H9 (cell line): ENCODE results near the gene CACNG5. TPM values are rescaled to one million over a fixed set of nuclear protein-coding genes. Genes with fewer than 3 reads are reported as not detected.

ENCODE experiments used
- DNase-seq: peaks from one replicate; pipeline ENCODE4 v3.0.0-alpha.2; 2017
- H2AFZ ChIP-seq: one replicate; pipeline ENCODE4 v1.6.1; 2013; ENCODE audit warnings: mild to moderate bottlenecking, low read length, control low read depth, moderate library complexity
- H2AK5ac ChIP-seq: 2 replicates; pipeline ENCODE4 v1.6.1; 2013; ENCODE audit warnings: low read length, control low read depth, mixed read lengths; ENCODE audit not compliant: insufficient read length
- H2BK120ac ChIP-seq: one replicate; pipeline ENCODE4 v1.6.1; 2013; ENCODE audit warnings: low read depth, mild to moderate bottlenecking, low read length, control low read depth, inconsistent platforms; ENCODE audit not compliant: poor library complexity, severe bottlenecking
- H2BK12ac ChIP-seq: 2 replicates; pipeline ENCODE4 v1.6.1; 2013; ENCODE audit warnings: low read length, control low read depth, mixed read lengths, low read depth; ENCODE audit not compliant: insufficient read length
- H2BK15ac ChIP-seq: 2 replicates; pipeline ENCODE4 v1.6.1; 2013; ENCODE audit warnings: low read depth, low read length, control low read depth
- H2BK20ac ChIP-seq: one replicate; pipeline ENCODE4 v1.6.1; 2013; ENCODE audit warnings: low read depth, mild to moderate bottlenecking, low read length, control low read depth, inconsistent platforms; ENCODE audit not compliant: poor library complexity, severe bottlenecking
- H2BK5ac ChIP-seq: 2 replicates; pipeline ENCODE4 v1.6.1; 2013; ENCODE audit warnings: low read length, control low read depth, mixed read lengths; ENCODE audit not compliant: insufficient read length
- H3K14ac ChIP-seq: 2 replicates; pipeline ENCODE4 v1.6.1; 2013; ENCODE audit warnings: low read length, control low read depth; ENCODE audit not compliant: insufficient read depth
- H3K18ac ChIP-seq: 2 replicates; pipeline ENCODE4 v1.6.1; 2013; ENCODE audit warnings: low read depth, mild to moderate bottlenecking, mixed read lengths, low read length, control low read depth; ENCODE audit not compliant: insufficient read length
- H3K23ac ChIP-seq: 2 replicates; pipeline ENCODE4 v1.6.1; 2013; ENCODE audit warnings: low read length, control low read depth, mixed read lengths, low read depth; ENCODE audit not compliant: insufficient read length
- H3K23me2 ChIP-seq: 2 replicates; pipeline ENCODE4 v1.6.1; 2013; ENCODE audit warnings: low read depth, mild to moderate bottlenecking, mixed read lengths, low read length, control low read depth; ENCODE audit not compliant: insufficient read length, poor library complexity, severe bottlenecking
- H3K27ac ChIP-seq: 2 replicates; pipeline ENCODE4 v1.5.1; 2013; ENCODE audit warnings: low read length, control low read depth, mixed read lengths, low read depth; ENCODE audit not compliant: insufficient read length
- H3K27me3 ChIP-seq: 2 replicates; pipeline ENCODE4 v1.6.1; 2013; ENCODE audit warnings: low read length, control low read depth, inconsistent platforms; ENCODE audit not compliant: insufficient read depth
- H3K4ac ChIP-seq: 2 replicates; pipeline ENCODE4 v1.6.1; 2013; ENCODE audit warnings: low read depth, mild to moderate bottlenecking, control low read depth, inconsistent platforms, low read length, moderate library complexity
- H3K4me1 ChIP-seq: 2 replicates; pipeline ENCODE4 v1.6.1; 2013; ENCODE audit warnings: low read length, control low read depth, inconsistent platforms; ENCODE audit not compliant: insufficient read depth
- H3K4me2 ChIP-seq: 2 replicates; pipeline ENCODE4 v1.6.1; 2013; ENCODE audit warnings: low read length, control low read depth, mixed read lengths; ENCODE audit not compliant: insufficient read length, insufficient read depth
- H3K56ac ChIP-seq: 2 replicates; pipeline ENCODE4 v1.6.1; 2013; ENCODE audit warnings: low read depth, mild to moderate bottlenecking, mixed read lengths, low read length, control low read depth; ENCODE audit not compliant: insufficient read length
- H3K79me1 ChIP-seq: 2 replicates; pipeline ENCODE4 v1.6.1; 2013; ENCODE audit warnings: low read depth, mild to moderate bottlenecking, moderate library complexity, low read length, control low read depth, inconsistent platforms; ENCODE audit not compliant: insufficient read depth, poor library complexity, severe bottlenecking
- H3K79me2 ChIP-seq: 2 replicates; pipeline ENCODE4 v1.6.1; 2013; ENCODE audit warnings: low read length, control low read depth, inconsistent platforms; ENCODE audit not compliant: insufficient read depth
- H3K9ac ChIP-seq: 2 replicates; pipeline ENCODE4 v1.6.1; 2013; ENCODE audit warnings: low read length, control low read depth, mixed read lengths; ENCODE audit not compliant: insufficient read length; ENCODE audit errors: extremely low read depth
- H3K9me3 ChIP-seq: one replicate; pipeline ENCODE4 v1.6.1; 2013; ENCODE audit warnings: low read depth, low read length, inconsistent platforms; ENCODE audit not compliant: control insufficient read depth
- H3T11ph ChIP-seq: one replicate; pipeline ENCODE4 v1.6.1; 2013; ENCODE audit warnings: mild to moderate bottlenecking, low read length, control low read depth, inconsistent platforms
- H4K20me1 ChIP-seq: one replicate; pipeline ENCODE4 v1.6.1; 2013; ENCODE audit not compliant: control insufficient read depth, insufficient read length, insufficient read depth
- H4K5ac ChIP-seq: 2 replicates; pipeline ENCODE4 v1.6.1; 2013; ENCODE audit warnings: low read depth, mild to moderate bottlenecking, mixed read lengths, low read length, control low read depth; ENCODE audit not compliant: insufficient read length
- H4K8ac ChIP-seq: replicated peaks from 2 replicates; pipeline ENCODE4 v1.6.1; 2013; ENCODE audit warnings: low read length, control low read depth, mixed read lengths, low read depth; ENCODE audit not compliant: insufficient read length
- H4K91ac ChIP-seq: 2 replicates; pipeline ENCODE4 v1.6.1; 2013; ENCODE audit warnings: low read depth, mild to moderate bottlenecking, moderate library complexity, mixed read lengths, low read length, control low read depth; ENCODE audit not compliant: insufficient read length
- H3K27ac Mint-ChIP-seq, 3 experiments: 2 replicates in 2 of 3; 3 replicates in 1 of 3; pipeline ENCODE4 v1.8.0; 2020 to 2021; ENCODE audit warnings: mixed read lengths in 3 of 3, mild to moderate bottlenecking in 1 of 3, moderate library complexity in 1 of 3
- H3K27me3 Mint-ChIP-seq: 2 replicates; pipeline ENCODE4 v1.8.0; 2021; ENCODE audit warnings: low read depth, mild to moderate bottlenecking, moderate library complexity, mixed read lengths
- H3K36me3 Mint-ChIP-seq, 3 experiments: 2 replicates in 2 of 3; 3 replicates in 1 of 3; pipeline ENCODE4 v1.8.0; 2020 to 2021; ENCODE audit warnings: low read depth in 3 of 3, mixed read lengths in 3 of 3; ENCODE audit not compliant: insufficient read depth in 1 of 3
- H3K4me1 Mint-ChIP-seq, 2 experiments: 2 replicates each; pipeline ENCODE4 v1.8.0; 2020; ENCODE audit warnings: mixed read lengths in 2 of 2
- H3K4me3 Mint-ChIP-seq, 2 experiments: 2 replicates in 1 of 2; 3 replicates in 1 of 2; pipeline ENCODE4 v1.8.0; 2020 to 2021; ENCODE audit warnings: mild to moderate bottlenecking in 2 of 2, mixed read lengths in 2 of 2, moderate library complexity in 1 of 2
- H3K9me3 Mint-ChIP-seq, 2 experiments: 2 replicates in 1 of 2; 3 replicates in 1 of 2; pipeline ENCODE4 v1.8.0; 2020; ENCODE audit warnings: mild to moderate bottlenecking in 2 of 2, mixed read lengths in 2 of 2, moderate library complexity in 1 of 2
- WGBS: extraction: QIAGEN DNeasy Blood & Tissue Kit; methylation state at CpG from one replicate; pipeline ENCODE4 v1.1.7; 2013; ENCODE audit warnings: missing lambda C conversion rate, low lambda C conversion rate, mixed read lengths; ENCODE audit not compliant: insufficient read length; ENCODE audit errors: extremely low coverage; 5-methylcytosine and 5-hydroxymethylcytosine counted together
- total RNA-seq: library from RNA; stranded (reverse); gene quantifications from 2 replicates; pipeline ENCODE4 v1.2.1, GENCODE V29; 2021
- TF ChIP-seq, protein P1 (sequence below): fragments of 200-600 bp; sonication (generic); conservative IDR thresholded peaks from 3 replicates; pipeline ENCODE4 v1.8.0; 2021; ENCODE audit warnings: antibody characterized with exemption, mild to moderate bottlenecking

Gene CACNG5
- total RNA-seq, 1 experiment from 2014 or later = 1.6 TPM

DNA sequence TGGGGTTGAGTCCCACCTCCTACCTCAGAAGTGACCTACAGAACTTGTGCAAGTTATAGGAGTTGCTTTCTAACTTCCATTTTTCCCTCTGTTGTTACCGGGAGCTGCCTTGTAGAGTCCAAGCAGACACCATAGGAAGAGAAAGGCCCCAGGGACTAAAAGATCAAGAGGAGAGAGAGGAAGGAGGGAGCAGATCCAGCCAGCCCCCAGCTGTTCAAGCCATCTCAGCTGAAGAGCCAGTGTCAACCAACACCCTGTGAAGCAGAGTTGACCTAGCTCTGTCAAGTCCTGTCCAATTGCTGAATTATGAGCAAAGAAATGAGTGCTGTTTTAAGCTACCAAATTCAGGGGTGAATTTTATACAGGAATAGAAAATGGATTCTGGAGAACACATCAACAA is 94.7 kb downstream of the CACNG5 start:
- WGBS = no CpG with 5 or more reads among the region's 1 CpG
- Histone ChIP-seq H4K8ac (no peak overlapping the region), H2BK5ac (no peak overlapping the region), H3K9me3 (no peaks in the 10 kb centered on the region), H2BK15ac (no peak overlapping the region), H3K14ac (no peak overlapping the region), H3K56ac (no peak overlapping the region), H3K79me2 (no peaks in the 10 kb centered on the region), H3K18ac (no peak overlapping the region), H3K23ac (no peak overlapping the region), H3K4me2 (no peak overlapping the region), H3K23me2 (no peaks in the 10 kb centered on the region), H3K27ac (no peak overlapping the region), H3K79me1 (no peaks in the 10 kb centered on the region), H3K4me1 (no peaks in the 10 kb centered on the region), H4K91ac (no peak overlapping the region), H3K27me3 (no peaks in the 10 kb centered on the region), H2BK20ac (no peak overlapping the region), H4K20me1 (no peaks in the 10 kb centered on the region), H4K5ac (no peak overlapping the region), H3K9ac (no peak overlapping the region), H2BK12ac (no peak overlapping the region), H2BK120ac (no peak overlapping the region), H2AFZ (no peak overlapping the region), H3K4ac (no peak overlapping the region), H2AK5ac (no peak overlapping the region), H3T11ph (no peak overlapping the region)
- Mint-ChIP-seq H3K9me3 (peaks cover 3 to 4% of the 10 kb centered on the region in 2 experiments), H3K4me3 (no peak overlapping the region), H3K27ac (no peak overlapping the region), H3K27me3 (peaks cover 10% of the 10 kb centered on the region), H3K36me3 (peaks cover 0 to under 1% (median under 1%) of the 10 kb centered on the region in 3 experiments; a peak in 2 of 7 replicates), H3K4me1 (no peaks in the 10 kb centered on the region)
- DNase-seq = no peak
- TF ChIP-seq, protein P1, sequence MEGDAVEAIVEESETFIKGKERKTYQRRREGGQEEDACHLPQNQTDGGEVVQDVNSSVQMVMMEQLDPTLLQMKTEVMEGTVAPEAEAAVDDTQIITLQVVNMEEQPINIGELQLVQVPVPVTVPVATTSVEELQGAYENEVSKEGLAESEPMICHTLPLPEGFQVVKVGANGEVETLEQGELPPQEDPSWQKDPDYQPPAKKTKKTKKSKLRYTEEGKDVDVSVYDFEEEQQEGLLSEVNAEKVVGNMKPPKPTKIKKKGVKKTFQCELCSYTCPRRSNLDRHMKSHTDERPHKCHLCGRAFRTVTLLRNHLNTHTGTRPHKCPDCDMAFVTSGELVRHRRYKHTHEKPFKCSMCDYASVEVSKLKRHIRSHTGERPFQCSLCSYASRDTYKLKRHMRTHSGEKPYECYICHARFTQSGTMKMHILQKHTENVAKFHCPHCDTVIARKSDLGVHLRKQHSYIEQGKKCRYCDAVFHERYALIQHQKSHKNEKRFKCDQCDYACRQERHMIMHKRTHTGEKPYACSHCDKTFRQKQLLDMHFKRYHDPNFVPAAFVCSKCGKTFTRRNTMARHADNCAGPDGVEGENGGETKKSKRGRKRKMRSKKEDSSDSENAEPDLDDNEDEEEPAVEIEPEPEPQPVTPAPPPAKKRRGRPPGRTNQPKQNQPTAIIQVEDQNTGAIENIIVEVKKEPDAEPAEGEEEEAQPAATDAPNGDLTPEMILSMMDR = no peak
